ENCODE results near the gene ING3.

ING3 gene

DNA sequence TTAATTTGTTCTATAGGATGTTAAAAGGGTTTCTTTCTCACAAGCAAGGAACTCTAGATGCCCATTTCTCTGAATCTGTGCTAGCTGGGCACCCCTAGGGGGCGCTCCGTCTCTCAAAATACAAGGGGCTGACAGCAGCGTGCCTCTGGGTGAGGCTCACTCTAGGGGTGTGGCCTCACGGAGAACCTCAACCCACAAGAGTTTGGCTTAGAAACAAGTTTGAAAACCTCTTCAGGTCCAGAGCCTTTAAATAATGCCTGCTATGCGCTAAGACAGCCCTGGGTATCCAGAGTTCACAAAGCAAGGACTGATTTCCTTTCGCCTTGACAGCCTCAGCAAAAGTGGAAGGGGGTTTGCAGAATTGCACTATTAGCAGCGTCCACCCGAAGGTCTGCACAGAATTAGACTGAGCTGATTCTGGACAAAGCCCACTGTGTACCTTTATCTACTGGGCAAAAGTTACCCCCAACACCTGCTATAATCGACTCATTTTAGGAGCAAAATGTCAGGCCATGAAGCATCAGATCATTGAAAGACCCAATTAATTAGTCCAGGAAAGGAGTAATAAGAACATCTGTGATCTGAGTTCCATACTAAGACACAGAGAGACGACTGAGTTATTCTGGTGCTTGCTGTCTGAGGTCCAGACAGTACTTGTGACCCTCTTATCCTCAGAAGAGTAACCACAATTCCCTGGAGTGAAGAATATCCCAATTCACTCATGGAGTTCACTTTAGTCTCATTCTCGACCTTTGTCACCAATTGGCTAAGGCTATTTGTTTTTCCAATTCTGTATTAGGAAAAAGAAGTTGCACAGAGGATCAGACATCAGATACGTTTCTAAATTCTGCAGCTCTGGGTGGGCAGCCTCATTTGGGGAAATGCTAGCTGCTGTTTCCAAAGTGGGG is 37.4 kb downstream of the ING3 start:
- in situ Hi-C loops (cut with MboI; ENCODE audit: low sequenced_read_pairs), result loop anchor here (25.0 kb wide), 1 partner anchor 99 kb away; no protein-coding TSS in a partner anchor

DNA sequence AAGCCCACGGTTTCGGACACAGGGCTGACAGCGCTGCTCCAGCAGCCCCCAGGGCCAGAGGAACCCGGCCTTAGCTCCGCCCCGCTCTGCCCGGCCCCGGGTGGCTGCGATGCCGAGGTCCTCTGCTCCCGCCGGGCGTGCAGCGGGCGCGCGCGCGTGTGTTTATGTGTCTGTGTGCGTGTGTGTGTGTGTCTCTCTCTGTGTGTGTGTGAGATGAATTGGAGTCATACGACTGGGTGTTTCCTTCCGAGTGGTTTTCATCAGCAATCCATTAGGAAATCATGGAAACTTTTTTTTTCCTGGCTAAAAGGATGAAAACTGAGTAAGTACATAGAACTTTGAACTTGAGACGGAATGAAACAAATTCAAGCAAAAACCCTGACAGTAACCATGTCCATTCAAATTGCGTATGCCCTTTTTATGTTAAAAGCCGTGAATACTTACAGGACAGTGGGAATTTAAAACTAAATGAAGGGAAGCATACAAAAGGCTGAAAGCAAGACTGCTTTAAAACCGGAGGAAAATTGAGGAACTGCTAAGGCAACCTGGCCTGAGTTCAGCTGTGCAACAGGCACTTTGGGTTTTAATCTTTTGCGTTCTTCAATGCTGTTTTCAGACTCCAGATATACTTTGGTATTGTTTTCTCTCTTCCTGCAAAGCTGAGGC is 38.1 kb downstream of the ING3 start, which contains the start of gene CPED1:
CPED1 (plus strand) TSS at position 121 of the 666 bp plus-strand sequence. CDS start 911 bp downstream, outside the sequence.
- in situ Hi-C loops (cut with MboI; ENCODE audit: low sequenced_read_pairs), result loop anchor here (25.0 kb wide), 1 partner anchor 99 kb away; no protein-coding TSS in a partner anchor

DNA sequence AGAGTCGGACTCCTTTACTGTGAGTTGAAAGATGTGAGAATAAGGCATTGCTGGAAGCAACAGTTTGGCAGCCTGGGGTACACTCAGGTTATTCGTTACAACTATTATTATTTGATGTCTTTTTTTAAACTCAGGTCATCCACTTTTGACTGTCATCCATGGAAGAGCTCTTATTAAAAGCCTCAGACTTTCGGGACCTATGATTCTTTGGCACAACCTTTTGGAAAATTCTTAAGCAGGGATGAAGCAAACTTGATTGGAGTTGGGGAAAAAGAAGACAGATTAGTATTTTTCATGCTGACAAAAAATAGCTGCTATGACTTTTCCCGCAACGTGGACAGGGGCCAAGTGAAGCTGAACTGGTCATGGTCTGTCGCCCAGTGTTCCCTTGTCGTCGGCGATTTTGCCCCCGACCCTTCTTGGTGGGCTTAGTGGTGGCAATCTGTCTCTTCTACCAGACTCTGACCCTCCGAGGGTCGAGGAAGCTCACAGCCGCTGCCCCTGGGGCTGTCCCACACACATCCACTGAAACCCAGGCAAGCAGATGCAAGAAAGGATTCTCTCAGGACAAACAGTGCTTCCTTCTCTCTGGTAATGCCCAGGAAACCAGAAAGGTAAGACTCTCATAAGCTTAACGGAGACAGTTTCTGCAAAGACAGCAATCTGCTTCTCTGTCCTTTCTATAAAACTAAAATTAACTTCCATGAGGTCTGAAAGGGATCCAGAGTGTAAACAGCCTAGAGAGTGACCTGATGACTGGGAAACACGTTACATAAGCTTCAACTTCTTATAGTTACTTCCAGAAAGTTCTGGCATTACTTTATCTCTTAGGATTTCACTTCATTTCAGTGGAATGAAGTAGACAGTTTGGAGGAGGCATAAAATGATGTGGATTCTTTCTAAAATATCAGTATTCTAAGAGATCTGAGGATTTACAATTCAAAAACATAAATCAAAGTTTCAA is 39.0 kb downstream of the ING3 start:
- in situ Hi-C loops (cut with MboI; ENCODE audit: low sequenced_read_pairs), result loop anchor here (25.0 kb wide), 1 partner anchor 98 kb away; no protein-coding TSS in a partner anchor

DNA sequence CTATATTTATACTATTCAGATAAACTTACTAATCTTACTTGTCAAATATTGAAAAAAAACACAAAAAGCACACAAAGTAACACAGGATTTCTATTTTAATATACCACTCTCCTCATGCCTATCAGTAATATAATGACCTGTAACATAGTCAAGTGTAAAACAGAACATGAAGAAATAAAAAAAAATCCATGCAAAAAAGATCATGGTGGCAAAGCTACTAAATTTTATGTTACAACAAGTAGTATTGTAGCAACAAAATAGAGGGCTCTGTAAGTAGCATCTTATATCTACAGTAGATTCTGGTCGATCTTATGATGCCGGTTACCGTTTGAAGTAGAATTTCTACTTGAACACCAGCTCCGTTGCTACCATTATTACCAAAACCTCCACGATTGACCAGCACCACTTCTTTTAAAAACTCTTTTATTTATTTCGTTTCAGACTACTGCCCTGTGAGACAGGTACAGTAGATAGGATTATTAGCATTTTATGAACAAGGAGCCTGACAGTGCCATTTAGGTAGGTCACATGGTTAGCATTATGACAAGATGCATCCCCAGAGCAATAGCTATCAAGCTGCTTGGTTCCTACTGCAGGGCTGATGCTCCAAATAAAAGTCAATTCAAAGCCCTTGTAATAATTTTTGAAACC is 40.0 kb downstream of the ING3 start:
- in situ Hi-C loops (cut with MboI; ENCODE audit: low sequenced_read_pairs), result loop anchor here (25.0 kb wide), 1 partner anchor 97 kb away; no protein-coding TSS in a partner anchor

DNA sequence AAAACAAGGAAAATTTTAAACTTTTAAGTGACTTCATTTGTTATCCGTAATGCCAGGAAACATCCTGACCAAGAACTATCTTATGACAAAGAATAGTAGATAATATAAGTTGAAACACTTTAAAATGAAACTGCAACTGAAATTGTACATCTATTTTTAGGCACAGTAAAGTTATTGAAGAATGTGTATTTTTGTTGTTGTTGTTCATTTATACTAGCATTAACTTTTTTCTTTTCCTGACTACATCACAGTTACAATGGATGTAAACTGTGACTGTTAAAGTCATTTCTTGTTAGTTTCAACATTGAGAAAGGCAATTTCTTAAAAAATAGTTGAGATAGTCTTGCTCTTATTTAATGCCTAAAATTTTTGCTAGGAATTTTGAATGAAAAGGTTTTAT is 40.6 kb downstream of the ING3 start:
- in situ Hi-C loops (cut with MboI; ENCODE audit: low sequenced_read_pairs), result loop anchor here (25.0 kb wide), 1 partner anchor 96 kb away; no protein-coding TSS in a partner anchor

DNA sequence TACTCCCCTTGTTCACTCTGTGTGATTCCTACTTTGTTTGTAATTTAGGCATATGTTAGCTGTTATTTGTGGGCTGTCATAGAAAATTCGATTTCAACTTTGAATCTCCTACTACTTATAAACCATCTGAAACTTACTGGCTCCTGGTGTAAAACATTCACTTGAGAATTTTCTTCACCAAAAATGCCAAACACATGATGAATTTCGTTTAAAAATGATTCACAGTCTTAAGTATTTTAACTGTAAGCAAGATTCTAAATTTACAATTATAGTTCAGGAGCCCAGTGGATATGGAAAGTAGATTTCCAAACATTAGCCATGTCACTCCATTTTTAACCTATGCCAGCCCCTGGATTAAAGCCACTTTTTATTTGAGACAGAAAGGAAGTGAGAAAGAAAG is 41.0 kb downstream of the ING3 start:
- in situ Hi-C loops (cut with MboI; ENCODE audit: low sequenced_read_pairs), result loop anchor here (25.0 kb wide), 1 partner anchor 96 kb away; no protein-coding TSS in a partner anchor

DNA sequence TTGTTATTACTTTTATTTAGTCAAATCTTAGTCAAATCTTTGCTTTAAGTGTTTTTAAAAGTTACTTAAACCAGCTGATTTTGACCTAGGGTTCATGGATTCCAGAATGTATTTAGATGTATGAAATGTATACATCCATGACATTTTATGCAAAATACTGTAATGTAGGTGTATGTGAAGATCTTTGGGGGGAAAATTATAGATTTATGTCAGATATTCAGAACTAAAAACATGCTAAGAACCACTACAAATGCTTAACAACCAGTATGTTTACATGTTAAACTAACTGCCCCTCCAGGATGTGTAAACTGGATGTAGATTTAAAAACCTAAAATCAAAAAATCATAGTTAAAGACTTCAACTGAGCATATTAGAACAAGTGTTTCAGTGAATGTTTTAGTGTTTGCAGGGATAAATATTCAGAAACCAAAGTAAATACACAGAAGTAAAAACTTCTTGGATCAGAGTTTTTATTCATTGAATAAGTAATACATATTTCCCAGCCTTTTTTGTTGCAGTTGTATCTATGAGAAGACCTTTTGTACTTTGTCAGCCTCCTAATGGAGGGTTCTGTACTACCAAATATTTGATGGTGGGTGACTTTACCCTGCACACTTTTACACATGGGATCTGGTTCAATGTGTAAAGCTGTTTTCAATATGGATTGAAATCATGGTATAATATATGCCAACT is 41.8 kb downstream of the ING3 start:
- in situ Hi-C loops (cut with MboI; ENCODE audit: low sequenced_read_pairs), result loop anchor here (25.0 kb wide), 1 partner anchor 95 kb away; no protein-coding TSS in a partner anchor

DNA sequence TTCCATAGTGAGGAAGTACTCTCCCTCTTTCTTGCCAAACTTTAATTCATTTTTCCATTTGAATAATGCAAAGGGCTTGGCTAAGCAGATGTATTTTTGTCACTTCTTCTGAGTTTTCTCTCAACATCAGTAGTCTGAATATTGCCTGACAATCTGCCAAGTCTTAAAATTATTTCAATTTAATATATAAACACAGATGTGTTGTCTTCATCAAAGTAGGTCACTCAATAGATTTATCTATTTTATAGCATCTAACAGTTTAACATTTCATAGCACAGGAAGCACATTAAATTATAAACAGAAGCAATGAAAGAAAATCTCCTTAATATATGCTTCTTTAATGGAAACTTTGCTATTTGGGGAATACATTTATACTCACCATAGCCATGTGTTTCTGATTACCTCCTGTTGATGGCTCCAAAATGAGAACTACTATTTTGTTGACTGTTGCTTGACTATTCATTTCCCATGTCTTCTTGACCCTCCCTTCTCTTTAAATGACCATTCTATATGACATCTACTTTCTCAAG is 42.5 kb downstream of the ING3 start:
- in situ Hi-C loops (cut with MboI; ENCODE audit: low sequenced_read_pairs), result loop anchor here (25.0 kb wide), 1 partner anchor 94 kb away; no protein-coding TSS in a partner anchor

DNA sequence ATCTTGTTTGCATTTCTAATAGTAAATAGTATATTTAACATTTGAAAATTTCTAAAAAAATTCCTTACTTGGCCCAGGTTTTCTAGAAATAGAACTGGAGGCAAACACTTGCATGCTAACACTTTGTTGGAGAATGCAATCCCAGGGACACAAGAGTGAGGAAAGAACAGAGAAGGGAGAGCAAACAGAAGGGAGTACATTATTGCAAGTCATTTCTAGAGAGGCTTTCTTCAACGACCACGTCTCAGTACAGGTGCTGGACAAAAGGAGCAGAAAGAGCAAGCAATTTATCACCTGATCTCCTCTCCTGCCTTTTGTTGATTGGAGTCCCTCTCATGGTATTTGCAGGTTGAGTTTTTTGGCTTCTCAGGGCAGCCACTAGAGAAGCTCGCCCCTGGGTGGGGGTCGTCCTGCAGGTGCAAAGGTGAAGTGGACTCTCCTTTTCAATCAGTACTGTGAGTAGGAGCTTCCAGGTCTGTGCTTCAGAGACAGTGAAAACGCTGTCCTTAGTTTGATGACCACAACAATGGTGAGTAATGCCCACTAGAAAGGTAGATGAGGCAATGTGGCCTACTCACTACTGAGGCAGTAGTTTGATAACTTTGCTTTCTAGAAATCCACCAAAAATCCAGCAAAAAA is 43.1 kb downstream of the ING3 start:
- in situ Hi-C loops (cut with MboI; ENCODE audit: low sequenced_read_pairs), result loop anchor here (25.0 kb wide), 1 partner anchor 94 kb away; no protein-coding TSS in a partner anchor

DNA sequence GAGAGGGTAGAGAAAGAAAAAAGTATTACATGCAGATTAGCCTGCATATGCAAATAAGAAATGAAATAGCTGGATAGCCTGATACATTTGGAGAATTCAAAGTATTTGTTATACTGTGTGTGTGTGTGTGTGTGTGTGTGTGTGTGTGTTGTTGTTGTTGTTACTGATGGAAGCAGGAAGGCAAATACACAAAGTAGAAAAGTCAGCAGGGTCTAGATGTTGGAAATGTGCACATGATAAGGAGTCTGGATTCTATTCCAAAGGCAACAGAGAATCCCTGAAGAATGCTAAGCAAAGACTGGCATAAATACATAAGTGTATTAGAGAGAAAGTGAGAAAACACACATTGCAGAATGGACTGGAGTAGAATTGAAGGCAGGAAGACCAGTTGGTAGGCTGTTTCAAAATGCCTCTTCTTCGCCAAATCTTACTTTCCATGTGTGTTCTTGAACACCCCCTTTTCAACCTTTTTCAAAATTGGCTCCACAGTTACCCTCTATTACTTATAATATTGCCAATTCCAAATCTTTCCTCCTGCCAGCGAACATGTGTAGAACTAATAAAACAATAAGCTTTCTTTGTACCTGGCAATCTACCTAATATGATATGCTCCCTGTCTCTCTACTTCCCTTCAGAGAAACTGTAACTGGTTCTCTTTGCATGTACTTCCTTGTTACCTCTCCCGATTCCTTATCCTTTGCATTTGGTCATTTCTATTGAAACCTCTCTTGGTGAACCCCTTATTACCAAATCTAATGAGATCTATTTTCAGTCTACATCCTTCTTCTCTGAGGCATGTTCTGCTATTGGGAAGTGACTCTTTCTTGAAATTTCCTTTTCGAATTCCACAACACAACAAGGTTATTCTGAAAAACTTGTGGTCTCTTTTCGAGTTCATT is 44.2 kb downstream of the ING3 start:
- in situ Hi-C loops (cut with MboI; ENCODE audit: low sequenced_read_pairs), result loop anchor here (25.0 kb wide), 1 partner anchor 93 kb away; no protein-coding TSS in a partner anchor

DNA sequence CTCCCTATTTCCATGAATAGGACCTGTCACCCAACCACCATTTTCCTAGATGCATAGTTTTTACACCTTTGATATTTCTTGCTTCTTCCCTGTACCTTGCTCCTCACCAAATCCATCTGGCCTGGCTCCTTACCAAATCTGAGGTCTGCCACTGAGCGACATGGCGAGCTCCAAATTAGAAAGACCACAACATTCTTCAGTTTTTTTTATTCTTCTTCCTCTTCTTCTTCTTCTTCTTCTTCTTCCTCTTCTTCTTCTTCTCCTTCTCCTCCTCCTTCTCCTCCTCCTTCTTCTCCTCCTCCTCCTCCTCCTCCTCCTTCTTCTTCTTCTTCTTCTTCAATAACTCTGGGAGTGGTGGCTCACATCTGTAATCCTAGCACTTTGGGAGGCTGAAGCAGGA is 45.1 kb downstream of the ING3 start:
- in situ Hi-C loops (cut with MboI; ENCODE audit: low sequenced_read_pairs), result loop anchor here (25.0 kb wide), 1 partner anchor 92 kb away; no protein-coding TSS in a partner anchor

DNA sequence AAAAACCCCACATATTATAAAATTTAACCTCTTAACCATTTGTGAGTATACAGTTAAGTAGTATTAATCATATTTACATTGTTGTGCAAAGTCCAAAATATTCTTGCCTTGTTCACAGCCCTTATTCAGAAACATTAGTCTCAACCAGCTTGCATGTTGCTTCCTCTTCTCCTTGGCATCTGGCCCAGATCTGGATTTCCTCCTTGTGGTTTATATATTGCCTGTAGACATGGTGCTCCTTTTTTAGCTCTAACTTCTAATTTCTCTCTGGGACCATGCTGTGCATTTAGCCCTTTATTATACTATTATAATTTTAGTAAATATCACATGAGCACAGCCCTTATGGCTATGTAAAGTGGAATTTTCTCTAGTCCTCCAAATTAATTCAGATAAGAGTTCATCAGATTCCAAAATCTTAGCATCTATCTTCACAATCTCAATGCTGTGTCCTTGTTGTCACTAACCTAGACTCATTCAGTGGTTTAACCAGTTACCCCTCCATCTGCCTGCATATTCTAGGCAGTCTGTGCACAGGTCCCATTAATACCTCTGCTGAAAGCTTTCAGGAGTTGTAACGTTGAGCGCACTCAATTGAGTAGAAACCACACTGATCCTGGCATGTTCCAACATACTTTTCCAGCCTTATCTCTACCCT is 45.9 kb downstream of the ING3 start:
- in situ Hi-C loops (cut with MboI; ENCODE audit: low sequenced_read_pairs), result loop anchor here (25.0 kb wide), 1 partner anchor 91 kb away; no protein-coding TSS in a partner anchor

DNA sequence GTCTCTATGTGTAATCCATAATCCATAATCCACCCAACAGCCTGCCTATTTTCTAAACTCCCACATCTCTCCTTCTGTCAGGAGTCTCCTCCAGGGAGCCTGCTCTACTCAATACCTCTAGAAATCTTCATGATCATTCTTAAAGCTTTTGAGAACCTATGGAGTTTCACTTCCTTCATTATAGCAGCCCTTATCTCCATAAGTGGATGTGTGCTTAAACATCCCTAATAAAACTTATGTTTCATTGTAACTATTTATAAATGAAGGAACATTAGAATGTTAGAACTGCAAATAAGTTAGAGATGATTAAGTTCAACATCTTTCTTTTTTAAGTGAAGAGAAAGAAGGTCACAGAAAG is 46.4 kb downstream of the ING3 start:
- in situ Hi-C loops (cut with MboI; ENCODE audit: low sequenced_read_pairs), result loop anchor here (25.0 kb wide), 1 partner anchor 90 kb away; no protein-coding TSS in a partner anchor

DNA sequence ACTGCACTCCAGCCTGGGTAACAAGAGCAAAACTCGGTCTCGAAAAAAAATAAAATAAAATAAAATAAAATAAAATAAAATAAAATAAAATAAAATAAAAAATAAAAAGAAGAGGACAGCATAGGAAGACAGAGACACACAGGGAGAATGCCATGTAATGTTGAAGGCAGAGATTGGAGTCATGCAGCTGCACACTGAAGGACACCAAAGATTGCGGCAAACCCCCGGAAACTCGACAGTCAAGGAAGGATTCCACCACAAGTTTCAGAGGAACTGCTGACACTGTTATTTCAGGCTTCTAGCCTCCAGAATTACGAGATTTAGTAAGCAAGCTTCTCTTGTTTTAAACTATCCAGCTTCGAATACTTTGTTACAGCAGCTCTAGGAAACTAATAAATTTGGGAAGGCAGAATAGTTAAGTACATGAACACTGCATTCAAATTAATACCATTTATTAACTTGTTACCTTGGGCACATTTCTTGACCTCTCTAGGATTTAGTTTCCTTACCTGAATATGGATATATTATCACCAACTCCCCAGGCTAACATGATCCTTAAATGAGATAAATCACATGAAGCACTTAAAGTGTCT is 47.4 kb downstream of the ING3 start:
- in situ Hi-C loops (cut with MboI; ENCODE audit: low sequenced_read_pairs), result loop anchor here (25.0 kb wide), 1 partner anchor 89 kb away; no protein-coding TSS in a partner anchor

DNA sequence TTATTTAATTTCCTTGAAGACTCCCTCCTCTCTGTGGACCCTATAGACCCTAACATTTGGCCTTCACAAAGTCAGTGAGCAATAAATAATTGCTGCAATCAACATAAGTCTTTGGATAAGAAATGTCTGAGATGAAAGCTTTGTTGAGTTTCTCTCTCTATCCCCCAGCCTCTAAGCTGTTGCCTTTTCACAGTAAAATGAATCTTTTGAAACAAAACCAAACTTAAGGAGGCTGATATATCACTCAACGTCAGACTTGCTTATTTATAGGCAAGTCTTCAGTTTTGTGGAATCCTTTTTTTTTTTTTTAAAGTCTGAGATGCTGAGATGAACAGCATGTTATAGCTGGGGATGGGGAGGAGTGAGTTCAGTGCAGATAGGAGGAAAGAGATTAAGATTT is 47.9 kb downstream of the ING3 start:
- in situ Hi-C loops (cut with MboI; ENCODE audit: low sequenced_read_pairs), result loop anchor here (25.0 kb wide), 1 partner anchor 89 kb away; no protein-coding TSS in a partner anchor

DNA sequence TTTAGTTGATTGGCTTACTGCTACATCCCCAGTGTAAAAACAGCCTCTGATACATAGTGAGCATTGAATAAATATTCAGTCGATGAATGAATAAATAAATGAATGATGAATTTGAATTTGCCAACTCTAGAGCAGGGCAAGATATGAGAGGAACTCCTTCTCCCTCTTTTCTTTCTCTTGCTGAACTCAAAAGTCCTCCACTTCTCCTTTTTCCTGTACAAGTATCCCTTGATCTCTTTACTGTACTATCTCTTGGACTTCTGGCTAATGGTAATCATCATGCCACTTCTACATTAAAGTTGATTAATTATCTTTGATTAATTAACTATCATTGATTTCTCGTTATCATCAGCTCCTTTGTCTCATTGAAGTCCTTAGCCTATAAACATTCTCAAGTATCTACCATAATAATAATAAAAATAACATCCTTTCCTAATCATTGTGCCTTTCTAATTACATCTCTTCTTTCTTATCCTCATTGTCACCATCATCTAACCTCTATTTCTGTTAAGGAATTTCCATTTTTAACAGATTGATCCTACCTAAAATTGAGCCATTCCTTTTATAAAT is 48.5 kb downstream of the ING3 start:
- in situ Hi-C loops (cut with MboI; ENCODE audit: low sequenced_read_pairs), result loop anchor here (25.0 kb wide), 1 partner anchor 88 kb away; no protein-coding TSS in a partner anchor
